ENCODE results near the gene TRAPPC3L. TPM values are rescaled to one million over a fixed set of nuclear protein-coding genes. Genes with fewer than 3 reads are reported as not detected.

The TRAPPC3L gene
- 0.42 TPM for total RNA-seq
- 0.05 TPM for polyA plus RNA-seq

- Histone ChIP-seq H3K36me3 (ENCODE audit: insufficient read depth) (no peaks in the 10 kb centered on the region), H3K27ac (ENCODE audit: low read depth) (no peak within 1 kb of the TSS), H3K4me3 (ENCODE audit: low read depth, low read length) (no peak within 1 kb of the TSS), H3K4me1 (ENCODE audit: insufficient read depth) (no peaks in the 10 kb centered on the region)
- DNase-seq (ENCODE audit: extremely low spot score): no peak
- WGBS: 34% methylated on average over 4 of the region's 4 CpGs
These were observed at the start of gene TRAPPC3L for GRCh38 chr6:116545651-116546050. TSS of gene TRAPPC3L (minus strand) at chr6:116545684. CDS start at chr6:116545514, 170 bp downstream.

- no peaks in the 10 kb centered on the region for H3K4me1 ChIP-seq (ENCODE audit: insufficient read depth)
- WGBS: 67% methylated on average over 3 of the region's 3 CpGs
- no peak for DNase-seq (ENCODE audit: extremely low spot score)
- H3K27ac ChIP-seq (ENCODE audit: low read depth): no peak overlapping the region
- no peak overlapping the region for H3K4me3 ChIP-seq (ENCODE audit: low read depth, low read length)
- peaks cover 11% of the 10 kb centered on the region for H3K36me3 ChIP-seq (ENCODE audit: insufficient read depth)
These were observed 49.8 kb upstream of the TRAPPC3L start for GRCh38 chr6:116595247-116595646.

- WGBS: 98% methylated on average over 2 of the region's 2 CpGs
- no peak for DNase-seq (ENCODE audit: extremely low spot score)
- no peak overlapping the region for H3K4me3 ChIP-seq (ENCODE audit: low read depth, low read length)
- peaks cover 2% of the 10 kb centered on the region for H3K4me1 ChIP-seq (ENCODE audit: insufficient read depth)
- H3K27ac ChIP-seq (ENCODE audit: low read depth): no peak overlapping the region
- peaks cover 4% of the 10 kb centered on the region for H3K36me3 ChIP-seq (ENCODE audit: insufficient read depth)
These were observed 41.3 kb upstream of the TRAPPC3L start for GRCh38 chr6:116586738-116587137.

GRCh38 chr6:116586276-116586675 is 40.8 kb upstream of the TRAPPC3L start:
- Histone ChIP-seq H3K36me3 (ENCODE audit: insufficient read depth) (peaks cover 2% of the 10 kb centered on the region), H3K27ac (ENCODE audit: low read depth) (no peak overlapping the region), H3K4me1 (ENCODE audit: insufficient read depth) (peaks cover 2% of the 10 kb centered on the region), H3K4me3 (ENCODE audit: low read depth, low read length) (no peak overlapping the region)
- no peak for DNase-seq (ENCODE audit: extremely low spot score)

GRCh38 chr6:116580198-116580597 is 34.7 kb upstream of the TRAPPC3L start:
- DNase-seq (ENCODE audit: extremely low spot score): no peak
- Histone ChIP-seq H3K4me3 (ENCODE audit: low read depth, low read length) (no peak overlapping the region), H3K4me1 (ENCODE audit: insufficient read depth) (no peaks in the 10 kb centered on the region), H3K36me3 (ENCODE audit: insufficient read depth) (no peaks in the 10 kb centered on the region), H3K27ac (ENCODE audit: low read depth) (no peak overlapping the region)
- WGBS: 77% methylated on average over 2 of the region's 2 CpGs

- DNase-seq (ENCODE audit: extremely low spot score): no peak
- Histone ChIP-seq H3K4me1 (ENCODE audit: insufficient read depth) (no peaks in the 10 kb centered on the region), H3K4me3 (ENCODE audit: low read depth, low read length) (no peak overlapping the region), H3K27ac (ENCODE audit: low read depth) (no peak overlapping the region), H3K36me3 (ENCODE audit: insufficient read depth) (no peaks in the 10 kb centered on the region)
- WGBS: 76% methylated on average over 1 of the region's 1 CpG
These were observed 33.7 kb upstream of the TRAPPC3L start for GRCh38 chr6:116579143-116579542.

GRCh38 chr6:116578335-116578734 is 32.9 kb upstream of the TRAPPC3L start:
- H3K27ac ChIP-seq (ENCODE audit: low read depth): no peak overlapping the region
- H3K4me1 ChIP-seq (ENCODE audit: insufficient read depth): no peaks in the 10 kb centered on the region
- DNase-seq (ENCODE audit: extremely low spot score): no peak
- no peaks in the 10 kb centered on the region for H3K36me3 ChIP-seq (ENCODE audit: insufficient read depth)
- H3K4me3 ChIP-seq (ENCODE audit: low read depth, low read length): no peak overlapping the region

GRCh38 chr6:116577486-116577885 is 32.0 kb upstream of the TRAPPC3L start:
- DNase-seq (ENCODE audit: extremely low spot score): no peak
- H3K4me3 ChIP-seq (ENCODE audit: low read depth, low read length): no peak overlapping the region
- no peaks in the 10 kb centered on the region for H3K36me3 ChIP-seq (ENCODE audit: insufficient read depth)
- 83% methylated on average over 5 of the region's 5 CpGs for WGBS
- H3K27ac ChIP-seq (ENCODE audit: low read depth): no peak overlapping the region
- no peaks in the 10 kb centered on the region for H3K4me1 ChIP-seq (ENCODE audit: insufficient read depth)

- no peaks in the 10 kb centered on the region for H3K36me3 ChIP-seq (ENCODE audit: insufficient read depth)
- no peak for DNase-seq (ENCODE audit: extremely low spot score)
- H3K4me3 ChIP-seq (ENCODE audit: low read depth, low read length): no peak overlapping the region
- no peak overlapping the region for H3K27ac ChIP-seq (ENCODE audit: low read depth)
- no peaks in the 10 kb centered on the region for H3K4me1 ChIP-seq (ENCODE audit: insufficient read depth)
- WGBS: 83% methylated on average over 2 of the region's 2 CpGs
These were observed 29.7 kb upstream of the TRAPPC3L start for GRCh38 chr6:116575227-116575626.

- no peak for DNase-seq (ENCODE audit: extremely low spot score)
- 2% methylated on average over 7 of the region's 7 CpGs for WGBS
- no peaks in the 10 kb centered on the region for H3K4me1 ChIP-seq (ENCODE audit: insufficient read depth)
These were observed 26.7 kb upstream of the TRAPPC3L start for GRCh38 chr6:116572162-116572561.

GRCh38 chr6:116571683-116572000 is 26.2 kb upstream of the TRAPPC3L start:
- DNase-seq (ENCODE audit: extremely low spot score): no peak
- H3K4me3 ChIP-seq (ENCODE audit: low read depth, low read length): peak overlapping the region; percentile 94
- H3K4me1 ChIP-seq (ENCODE audit: insufficient read depth): no peaks in the 10 kb centered on the region
- under 1% methylated on average over 12 of the region's 12 CpGs for WGBS
- H3K36me3 ChIP-seq (ENCODE audit: insufficient read depth): no peaks in the 10 kb centered on the region
- H3K27ac ChIP-seq (ENCODE audit: low read depth): peak overlapping the region; percentile 78

More at GRCh38 chr6:116572162-116572561, 26.7 kb upstream of the TRAPPC3L start:
- Histone ChIP-seq H3K27ac (ENCODE audit: low read depth) (no peak overlapping the region), H3K4me3 (ENCODE audit: low read depth, low read length) (peak overlapping the region; percentile 94), H3K36me3 (ENCODE audit: insufficient read depth) (no peaks in the 10 kb centered on the region)

GRCh38 chr6:116570856-116571682 is 25.6 kb upstream of the TRAPPC3L start, which contains the start of gene RWDD1:
TSS of gene RWDD1 (plus strand) at chr6:116571504. CDS start at chr6:116571583, 79 bp downstream.
- Histone ChIP-seq H3K4me1 (ENCODE audit: insufficient read depth) (no peaks in the 10 kb centered on the region), H3K36me3 (ENCODE audit: insufficient read depth) (no peaks in the 10 kb centered on the region), H3K4me3 (ENCODE audit: low read depth, low read length) (peak within 1 kb of the TSS; percentile 94), H3K27ac (ENCODE audit: low read depth) (peak within 1 kb of the TSS; percentile 87)
- peak; percentile 97 for DNase-seq (ENCODE audit: extremely low spot score)
- WGBS: under 1% methylated on average over 62 of the region's 62 CpGs

- Histone ChIP-seq H3K36me3 (ENCODE audit: insufficient read depth) (no peaks in the 10 kb centered on the region), H3K27ac (ENCODE audit: low read depth) (no peak overlapping the region), H3K4me1 (ENCODE audit: insufficient read depth) (peaks cover 2% of the 10 kb centered on the region), H3K4me3 (ENCODE audit: low read depth, low read length) (no peak overlapping the region)
- no peak for DNase-seq (ENCODE audit: extremely low spot score)
- WGBS: 64% methylated on average over 7 of the region's 7 CpGs
These were observed 23.6 kb upstream of the TRAPPC3L start for GRCh38 chr6:116568821-116569755.

GRCh38 chr6:116568111-116568510 is 22.6 kb upstream of the TRAPPC3L start:
- peaks cover 2% of the 10 kb centered on the region for H3K4me1 ChIP-seq (ENCODE audit: insufficient read depth)
- H3K36me3 ChIP-seq (ENCODE audit: insufficient read depth): no peaks in the 10 kb centered on the region
- no peak overlapping the region for H3K27ac ChIP-seq (ENCODE audit: low read depth)
- no peak overlapping the region for H3K4me3 ChIP-seq (ENCODE audit: low read depth, low read length)
- DNase-seq (ENCODE audit: extremely low spot score): no peak
